HepG2 (cell line): ENCODE data around the gene SHISA4. TPM values are rescaled to one million over a fixed set of nuclear protein-coding genes. Genes with fewer than 3 reads are reported as not detected.
A peak's percentile ranks its signal among the peaks of the same experiment; 100 is the strongest.

Experiments used
- ATAC-seq: fragments of 200-7000 bp; cut with Tn5 transposase; 3 replicates; pipeline ENCODE4 v1.9.1; 2020; ENCODE audit warnings: mild to moderate bottlenecking, moderate library complexity
- BruUV-seq: library from RNA; stranded (reverse); fragments of 400-500 nt; replicated peaks from 2 replicates; lab custom pipeline; 2021; lab: Mats Ljungman, UMichigan
- CTCF ChIA-PET: fragments of 300-600 bp; formaldehyde crosslinking; extraction: SDS; loops from one replicate; lab custom pipeline; 2021; ENCODE audit warnings: low total read pairs, inconsistent platforms, low intra/inter-chr PET ratio; lab: Yijun Ruan, JAX
- POLR2A ChIA-PET: fragments of 350-600 bp; sonication (Branson Sonifier 250); formaldehyde crosslinking; loops from one replicate; lab custom pipeline; 2020; ENCODE audit warnings: antibody characterized with exemption, inconsistent platforms; lab: Yijun Ruan, JAX
- DNase-seq: peaks from one replicate; pipeline ENCODE4 v3.0.0-alpha.2; 2015; ENCODE audit warnings: low spot score
- FAIRE-seq: peaks from 3 replicates; lab custom pipeline; 2011; peaks lifted over from hg19 to GRCh38; lab: Jason Lieb, UNC
- H2AFZ ChIP-seq: one replicate; pipeline ENCODE4 v1.6.1; 2011; ENCODE audit warnings: low read length, inconsistent platforms
- H3K27ac ChIP-seq: fragments of 300-600 bp; 3 replicates; pipeline ENCODE4 v1.8.0; 2011; ENCODE audit warnings: mixed run types, mild to moderate bottlenecking, mixed read lengths, low read length, inconsistent platforms; ENCODE audit not compliant: insufficient read depth; ENCODE audit errors: extremely low read length
- H3K27me3 ChIP-seq, 2 experiments: fragments of 200-600 bp in 1 of 2; 2 replicates in 1 of 2; 3 replicates in 1 of 2; pipeline versions ENCODE4 v1.6.0 to v1.8.0; 2011; ENCODE audit warnings: low read length in 2 of 2, mild to moderate bottlenecking in 2 of 2, moderate library complexity in 2 of 2, inconsistent platforms in 1 of 2; ENCODE audit not compliant: insufficient read depth in 2 of 2, control insufficient read depth in 1 of 2
- H3K36me3 ChIP-seq, 2 experiments: fragments of 200-600 bp in 1 of 2; replicated peaks in 1 of 2; 2 replicates in 1 of 2; 3 replicates in 1 of 2; pipeline versions ENCODE4 v1.5.1 to v1.8.0; 2011; ENCODE audit warnings: low read length in 2 of 2, inconsistent platforms in 1 of 2; ENCODE audit not compliant: insufficient read depth in 2 of 2, control insufficient read depth in 1 of 2
- H3K4me1 ChIP-seq: 2 replicates; pipeline ENCODE4 v1.5.1; 2012; ENCODE audit warnings: low read length, inconsistent platforms; ENCODE audit not compliant: insufficient read depth
- H3K4me2 ChIP-seq: 2 replicates; pipeline ENCODE4 v1.6.0; 2011; ENCODE audit warnings: low read depth, low read length, inconsistent platforms
- H3K4me3 ChIP-seq, 3 experiments: fragments of 200-600 bp in 1 of 3; sonication (generic), shearing (Covaris generic) in 1 of 3; replicated peaks in 1 of 3; 2 replicates each; pipeline ENCODE4 v1.5.1; 2011 to 2016; ENCODE audit warnings: low read length in 3 of 3, inconsistent platforms in 2 of 3, low read depth in 2 of 3, mild to moderate bottlenecking in 2 of 3, control low read depth in 1 of 3, mixed read lengths in 1 of 3; ENCODE audit not compliant: insufficient read depth in 1 of 3
- H3K79me2 ChIP-seq: one replicate; pipeline ENCODE4 v1.6.1; 2011; ENCODE audit warnings: low read length, inconsistent platforms; ENCODE audit not compliant: insufficient read depth
- H3K9ac ChIP-seq: 2 replicates; pipeline ENCODE4 v1.6.0; 2011; ENCODE audit warnings: mild to moderate bottlenecking, low read depth, low read length, inconsistent platforms; ENCODE audit not compliant: insufficient read depth
- H3K9me3 ChIP-seq: 2 replicates; pipeline ENCODE4 v1.5.1; 2012; ENCODE audit warnings: mild to moderate bottlenecking, low read length
- H4K20me1 ChIP-seq: 2 replicates; pipeline ENCODE4 v1.6.0; 2011; ENCODE audit warnings: inconsistent platforms, mild to moderate bottlenecking, low read length, moderate library complexity; ENCODE audit not compliant: insufficient read depth
- EEA1 ChIP-seq: sonication (generic); formaldehyde crosslinking; IDR thresholded peaks from 2 replicates; pipeline ENCODE4 v1.5.1; 2020; ENCODE audit warnings: mild to moderate bottlenecking, missing genetic modification reagents, borderline replicate concordance
- ELF3 ChIP-seq: IDR thresholded peaks from 2 replicates; pipeline ENCODE4 v1.6.1; 2016; ENCODE audit warnings: missing genetic modification reagents, missing compliant biosample characterization
- HMGXB4 ChIP-seq, 2 experiments: sonication (generic) in 1 of 2; formaldehyde crosslinking in 1 of 2; IDR thresholded peaks; 2 replicates each; pipeline versions ENCODE4 v1.4.0 to v1.6.1; 2018 to 2020; ENCODE audit warnings: missing genetic modification reagents in 2 of 2, borderline replicate concordance in 1 of 2, low read depth in 1 of 2, mild to moderate bottlenecking in 1 of 2, missing biosample characterization in 1 of 2
- ZIK1 ChIP-seq: sonication (generic); formaldehyde crosslinking; IDR thresholded peaks from 2 replicates; pipeline ENCODE4 v1.5.0; 2020; ENCODE audit warnings: mild to moderate bottlenecking, low read depth, missing genetic modification reagents, borderline replicate concordance
- ZNF256 ChIP-seq: sonication (generic); formaldehyde crosslinking; conservative IDR thresholded peaks from 2 replicates; pipeline ENCODE4 v1.4.0; 2020; ENCODE audit warnings: missing genetic modification reagents
- ZNF263 ChIP-seq: sonication (generic); formaldehyde crosslinking; IDR thresholded peaks from 2 replicates; pipeline ENCODE4 v1.4.0; 2020; ENCODE audit warnings: missing genetic modification reagents
- ZNF547 ChIP-seq: sonication (generic); formaldehyde crosslinking; IDR thresholded peaks from 2 replicates; pipeline ENCODE4 v1.5.1; 2020; ENCODE audit warnings: mild to moderate bottlenecking, missing genetic modification reagents
- WGBS: methylation state at CpG from one replicate; pipeline ENCODE4 v1.1.6; 2017; ENCODE audit warnings: low lambda C conversion rate; 5-methylcytosine and 5-hydroxymethylcytosine counted together
- in situ Hi-C: cut with HindIII; loops from 2 replicates; pipeline ENCODE4 v1.10.0; 2017; ENCODE audit warnings: low pct_unique_long_range_greater_than_20kb; ENCODE audit not compliant: extremely low pct_ligation_motif_present
- intact Hi-C: fragments of 100-400 bp; cut with micrococcal nuclease; formaldehyde crosslinking; loops from one replicate; pipeline ENCODE4 v1.10.0; 2022; ENCODE audit not compliant: unreplicated experiment
- polyA plus RNA-seq, 8 experiments: library from polyadenylated mRNA; depleted of rRNA in 3 of 8; stranded (reverse) in 7 of 8; unstranded in 1 of 8; fragments of >200 nt; fragmentation: Illumina TruSeq in 4 of 8; extraction: Trizol in 4 of 8; gene quantifications; 2 replicates each; pipeline versions ENCODE4 v1.2.1 to v1.2.3, GENCODE V29; 2011 to 2016; ENCODE audit warnings: low read depth in 4 of 8, missing spikeins in 1 of 8, mixed read lengths in 1 of 8; ENCODE audit not compliant: insufficient read depth in 1 of 8
- total RNA-seq, 5 experiments: library from RNA; depleted of rRNA; stranded (reverse); fragments of >200 nt; fragmentation: Illumina TruSeq; extraction: Trizol; gene quantifications; 2 replicates each; pipeline ENCODE4 v1.2.3, GENCODE V29; 2016; ENCODE audit warnings: low read depth in 1 of 5

Gene SHISA4
- total and polyA plus RNA-seq, 2 of the 13 experiments (the other 11 are each of a cell fraction or from before 2014, with no cell fraction given) = 0.51 to 1.0 TPM

DNA sequence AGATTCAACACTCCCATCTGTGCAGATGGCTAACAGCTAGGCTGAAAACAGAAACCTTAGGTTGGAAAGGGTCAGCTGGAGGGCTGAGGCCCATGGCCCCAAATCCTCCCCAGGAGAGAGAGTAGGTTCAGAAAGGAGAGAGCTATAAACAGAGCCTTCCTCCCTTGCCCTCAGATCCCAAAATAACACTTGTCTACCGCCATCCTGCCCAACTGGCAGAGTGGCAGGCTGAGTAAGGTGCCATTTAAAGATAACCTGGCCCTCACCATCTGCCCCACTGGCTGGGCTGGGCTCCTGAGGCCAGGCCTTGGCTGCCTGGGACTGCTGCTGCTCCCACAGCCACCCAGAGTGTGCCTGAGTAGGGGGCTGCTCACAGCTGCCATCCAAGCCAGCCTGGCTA is 4.3 kb upstream of the SHISA4 start (continued):
- TF ChIP-seq EEA1 (CRISPR knock-in tag) (no peak), ZNF547 (no peak), ZIK1 (no peak)

DNA sequence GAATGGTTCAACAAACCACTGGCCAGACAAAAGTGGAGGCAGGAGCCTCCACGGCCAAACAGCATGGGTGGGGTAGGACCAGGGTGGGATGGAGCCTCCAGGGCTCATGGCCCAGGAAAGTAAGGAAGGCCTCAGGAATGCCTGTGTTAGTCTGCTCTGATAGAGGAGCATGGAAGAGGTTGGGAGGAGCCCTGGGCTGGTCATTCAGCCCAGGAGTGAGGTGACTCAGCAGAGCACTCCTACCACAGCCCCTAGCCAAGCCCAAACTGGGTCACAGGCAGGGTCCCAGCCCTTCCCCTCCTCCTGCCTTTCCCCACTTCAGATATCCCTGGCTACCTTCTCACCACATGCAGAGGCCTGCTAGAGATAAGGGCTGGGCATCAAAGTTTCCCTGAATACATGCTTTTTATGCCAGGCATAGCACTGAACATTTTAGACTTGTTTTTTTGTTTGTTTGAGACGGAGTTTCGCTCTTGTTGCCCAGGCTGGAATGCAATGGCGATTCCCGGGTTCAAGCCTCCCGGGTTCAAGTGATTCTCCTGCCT is 3.1 kb upstream of the SHISA4 start:
- DNase-seq (no peak), ATAC-seq (peak; percentile 6; the same call in 1 of the 3 replicates), FAIRE-seq (no peak)
- H3K79me2 ChIP-seq = no peaks in the 10 kb centered on the region
- no peak overlapping the region for H3K4me3 ChIP-seq
- intact Hi-C loops = loop anchor here (5.0 kb wide), 1 partner anchor 97 kb away; the partner anchor contains the start of gene RNPEP
- peaks cover 5 to 34% of the 10 kb centered on the region in 2 experiments; a peak in 3 of 5 replicates for H3K27me3 ChIP-seq
- no peaks in the 10 kb centered on the region for H3K36me3 ChIP-seq
- H3K4me2 ChIP-seq = no peak overlapping the region
- H3K27ac ChIP-seq = no peak overlapping the region
- BruUV-seq = no TSS peak
- in situ Hi-C loops = no loop called here
- no peak for TF ChIP-seq ZNF256 (CRISPR knock-in tag)
- no peak for TF ChIP-seq ELF3
- peak; percentile 56; the same call in 1 of the 2 replicates for TF ChIP-seq ZNF263 (CRISPR knock-in tag)
- no peak for TF ChIP-seq HMGXB4 (CRISPR knock-in tag; IDR thresholded peaks at IDR 0.05; ENCODE audit: borderline replicate concordance in 1 of 2, low read depth in 1 of 2)
- no peak overlapping the region for H3K9ac ChIP-seq
- no peak overlapping the region for H2AFZ ChIP-seq
- 42% methylated on average over 6 of the region's 6 CpGs for WGBS
- CTCF ChIA-PET = no interaction called here
- POLR2A ChIA-PET = no interaction called here
- H3K9me3 ChIP-seq = no peaks in the 10 kb centered on the region
- no peaks in the 10 kb centered on the region for H4K20me1 ChIP-seq
- H3K4me1 ChIP-seq = peaks cover 29% of the 10 kb centered on the region
